ENCODE results near the gene CCNQ.

- TF ChIP-seq CTCF (IDR thresholded peaks at IDR 0.05; ENCODE audit: low read depth, low read length): no peak
- no peak for TF ChIP-seq POLR2A (IDR thresholded peaks at IDR 0.05; ENCODE audit: extremely low read depth, insufficient read length)
These were observed 43.2 kb upstream of the CCNQ start for GRCh38 chrX:153642051-153642654.

All from NB4 (cell line).